ENCODE results near the gene CCT7. TPM values are rescaled to one million over a fixed set of nuclear protein-coding genes. Genes with fewer than 3 reads are reported as not detected.

Gene CCT7
- total RNA-seq, 1 experiment from 2014 or later: 637 TPM

GRCh38 chr2:73291461-73292315, 57.6 kb downstream of the CCT7 start (continued):
- TF ChIP-seq, protein P1, sequence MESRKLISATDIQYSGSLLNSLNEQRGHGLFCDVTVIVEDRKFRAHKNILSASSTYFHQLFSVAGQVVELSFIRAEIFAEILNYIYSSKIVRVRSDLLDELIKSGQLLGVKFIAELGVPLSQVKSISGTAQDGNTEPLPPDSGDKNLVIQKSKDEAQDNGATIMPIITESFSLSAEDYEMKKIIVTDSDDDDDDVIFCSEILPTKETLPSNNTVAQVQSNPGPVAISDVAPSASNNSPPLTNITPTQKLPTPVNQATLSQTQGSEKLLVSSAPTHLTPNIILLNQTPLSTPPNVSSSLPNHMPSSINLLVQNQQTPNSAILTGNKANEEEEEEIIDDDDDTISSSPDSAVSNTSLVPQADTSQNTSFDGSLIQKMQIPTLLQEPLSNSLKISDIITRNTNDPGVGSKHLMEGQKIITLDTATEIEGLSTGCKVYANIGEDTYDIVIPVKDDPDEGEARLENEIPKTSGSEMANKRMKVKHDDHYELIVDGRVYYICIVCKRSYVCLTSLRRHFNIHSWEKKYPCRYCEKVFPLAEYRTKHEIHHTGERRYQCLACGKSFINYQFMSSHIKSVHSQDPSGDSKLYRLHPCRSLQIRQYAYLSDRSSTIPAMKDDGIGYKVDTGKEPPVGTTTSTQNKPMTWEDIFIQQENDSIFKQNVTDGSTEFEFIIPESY (IDR thresholded peaks at IDR 0.05; ENCODE audit: extremely low read depth, insufficient replicate concordance, low read length): no peak
- TF ChIP-seq REST (IDR thresholded peaks at IDR 0.05; ENCODE audit: low read depth): no peak
- TF ChIP-seq SRF (IDR thresholded peaks at IDR 0.05; ENCODE audit: low read depth): no peak
- TF ChIP-seq MAX (IDR thresholded peaks at IDR 0.05): no peak

- no peaks in the 10 kb centered on the region for H3K9me2 ChIP-seq (ENCODE audit: insufficient read depth)
- DNase-seq (ENCODE audit: low read depth, low spot score) (no peak), ATAC-seq (no peak)
- H2AFZ ChIP-seq (ENCODE audit: low read depth, low read length, poor library complexity, severe bottlenecking): no peak overlapping the region
- no peak for TF ChIP-seq SRF (IDR thresholded peaks at IDR 0.05; ENCODE audit: low read depth)
- no peak for TF ChIP-seq YY1 (IDR thresholded peaks at IDR 0.05; ENCODE audit: extremely low read depth, insufficient replicate concordance, low read depth, low read length)
- no peak for TF ChIP-seq JUND (IDR thresholded peaks at IDR 0.05)
- TF ChIP-seq ZNF274 (IDR thresholded peaks at IDR 0.05; ENCODE audit: low read depth, low read length): no peak
- no peak for TF ChIP-seq TCF7L2 (IDR thresholded peaks at IDR 0.05; ENCODE audit: borderline replicate concordance, extremely low read depth, insufficient read depth, insufficient read length)
- TF ChIP-seq REST (IDR thresholded peaks at IDR 0.05; ENCODE audit: low read depth): no peak
- ChIA-PET POLR2A (no interaction called here), CTCF (no interaction called here), RAD21 (ENCODE audit: low non-redundant PET in 1 of 2, low total read pairs in 2 of 2, uncharacterized antibody in 2 of 2, unreplicated experiment in 2 of 2) (no interaction called here)
- H3K79me2 ChIP-seq (ENCODE audit: insufficient read depth, low read length): no peaks in the 10 kb centered on the region
- H3K27me3 ChIP-seq (ENCODE audit: insufficient read depth, low read length): peaks cover 13% of the 10 kb centered on the region; the same call in 1 of the 2 replicates
- no peak overlapping the region for H3K9ac ChIP-seq (ENCODE audit: low read length)
- no peaks in the 10 kb centered on the region for H4K20me1 ChIP-seq (ENCODE audit: insufficient read depth)
- no peak overlapping the region for H3K4me3 ChIP-seq (replicated peaks in 1 of 2; ENCODE audit: low read depth in 1 of 2, low read length in 2 of 2)
- no peak overlapping the region for H3K4me2 ChIP-seq (ENCODE audit: low read length)
- peaks cover 10 to 24% of the 10 kb centered on the region in 2 experiments; a peak in 3 of 4 replicates for H3K4me1 ChIP-seq (ENCODE audit: control insufficient read depth in 1 of 2, insufficient read depth in 2 of 2, low read length in 2 of 2)
- H3K27ac ChIP-seq (ENCODE audit: low read depth, low read length): no peak overlapping the region
- no peaks in the 10 kb centered on the region for H3K36me3 ChIP-seq (ENCODE audit: control insufficient read depth in 1 of 2, insufficient read depth in 2 of 2, low read length in 2 of 2)
- intact Hi-C loops (cut with micrococcal nuclease): no loop called here
- BruUV-seq (replicated peaks): no TSS peak
- H3K9me3 ChIP-seq (ENCODE audit: control insufficient read depth in 1 of 2, insufficient read depth in 1 of 2, low read depth in 1 of 2, low read length in 2 of 2): no peaks in the 10 kb centered on the region
These were observed 58.3 kb downstream of the CCT7 start for GRCh38 chr2:73292316-73292905.

Measured in HCT116 (cell line).